Parathyroid adenoma (tissue), 2 donors: ENCODE measurements around the gene SNX7.
A peak's percentile ranks its signal among the peaks of the same experiment; 100 is the strongest.

Experiments
- H2AFZ ChIP-seq: fragments of 300-600 bp; sonication (generic); one replicate; pipeline ENCODE4 v1.7.0; 2017; ENCODE audit warnings: antibody characterized with exemption, mild to moderate bottlenecking
- H3K27ac ChIP-seq: fragments of 300-600 bp; sonication (generic); one replicate; pipeline ENCODE4 v1.7.0; 2017
- H3K27me3 ChIP-seq: fragments of 300-600 bp; sonication (generic); one replicate; pipeline ENCODE4 v1.7.0; 2017; ENCODE audit warnings: low read length; ENCODE audit not compliant: control insufficient read depth, insufficient read depth
- H3K36me3 ChIP-seq: fragments of 300-600 bp; sonication (generic); one replicate; pipeline ENCODE4 v1.7.0; 2017; ENCODE audit warnings: low read length; ENCODE audit not compliant: control insufficient read depth, insufficient read depth
- H3K4me1 ChIP-seq: fragments of 300-600 bp; sonication (generic); one replicate; pipeline ENCODE4 v1.7.0; 2017; ENCODE audit warnings: control low read depth
- H3K4me2 ChIP-seq: fragments of 300-600 bp; sonication (generic); one replicate; pipeline ENCODE4 v1.7.0; 2017; ENCODE audit warnings: low read length
- H3K4me3 ChIP-seq: fragments of 300-600 bp; sonication (generic); one replicate; pipeline ENCODE4 v1.7.0; 2017; ENCODE audit warnings: low read depth, low read length
- H3K79me2 ChIP-seq: fragments of 300-600 bp; sonication (generic); one replicate; pipeline ENCODE4 v1.7.0; 2017; ENCODE audit warnings: control low read depth
- H3K9ac ChIP-seq: fragments of 300-600 bp; sonication (generic); one replicate; pipeline ENCODE4 v1.7.0; 2017; ENCODE audit warnings: mild to moderate bottlenecking
- H3K9me3 ChIP-seq: fragments of 300-600 bp; sonication (generic); one replicate; pipeline ENCODE4 v1.7.0; 2017; ENCODE audit warnings: low read length; ENCODE audit not compliant: control insufficient read depth
- TF ChIP-seq, protein P1 (sequence below): fragments of 300-600 bp; sonication (generic); IDR thresholded peaks from one replicate; pipeline ENCODE4 v1.7.0; 2017; ENCODE audit warnings: antibody characterized with exemption, mild to moderate bottlenecking
- donor health status: primary hyperparathyroidism.

SNX7 gene

GRCh38 chr1:98653123-98653522 is 8.4 kb upstream of the SNX7 start:
- H3K27ac ChIP-seq = no peak overlapping the region

GRCh38 chr1:98659879-98660278 is 1.6 kb upstream of the SNX7 start:
- Histone ChIP-seq H3K36me3 (no peaks in the 10 kb centered on the region), H3K79me2 (no peaks in the 10 kb centered on the region), H3K4me1 (no peaks in the 10 kb centered on the region), H2AFZ (no peak overlapping the region), H3K4me3 (no peak overlapping the region), H3K9me3 (no peaks in the 10 kb centered on the region), H3K4me2 (no peak overlapping the region), H3K27ac (no peak overlapping the region), H3K27me3 (no peaks in the 10 kb centered on the region), H3K9ac (no peak overlapping the region)
- TF ChIP-seq, protein P1, sequence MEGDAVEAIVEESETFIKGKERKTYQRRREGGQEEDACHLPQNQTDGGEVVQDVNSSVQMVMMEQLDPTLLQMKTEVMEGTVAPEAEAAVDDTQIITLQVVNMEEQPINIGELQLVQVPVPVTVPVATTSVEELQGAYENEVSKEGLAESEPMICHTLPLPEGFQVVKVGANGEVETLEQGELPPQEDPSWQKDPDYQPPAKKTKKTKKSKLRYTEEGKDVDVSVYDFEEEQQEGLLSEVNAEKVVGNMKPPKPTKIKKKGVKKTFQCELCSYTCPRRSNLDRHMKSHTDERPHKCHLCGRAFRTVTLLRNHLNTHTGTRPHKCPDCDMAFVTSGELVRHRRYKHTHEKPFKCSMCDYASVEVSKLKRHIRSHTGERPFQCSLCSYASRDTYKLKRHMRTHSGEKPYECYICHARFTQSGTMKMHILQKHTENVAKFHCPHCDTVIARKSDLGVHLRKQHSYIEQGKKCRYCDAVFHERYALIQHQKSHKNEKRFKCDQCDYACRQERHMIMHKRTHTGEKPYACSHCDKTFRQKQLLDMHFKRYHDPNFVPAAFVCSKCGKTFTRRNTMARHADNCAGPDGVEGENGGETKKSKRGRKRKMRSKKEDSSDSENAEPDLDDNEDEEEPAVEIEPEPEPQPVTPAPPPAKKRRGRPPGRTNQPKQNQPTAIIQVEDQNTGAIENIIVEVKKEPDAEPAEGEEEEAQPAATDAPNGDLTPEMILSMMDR = no peak

More at GRCh38 chr1:98653123-98653522, 8.4 kb upstream of the SNX7 start:
- TF ChIP-seq, protein P1 = no peak
- Histone ChIP-seq H3K36me3 (no peaks in the 10 kb centered on the region), H3K4me2 (no peak overlapping the region), H3K79me2 (no peaks in the 10 kb centered on the region), H3K9ac (no peak overlapping the region), H3K9me3 (no peaks in the 10 kb centered on the region), H3K4me1 (no peaks in the 10 kb centered on the region), H2AFZ (no peak overlapping the region), H3K4me3 (no peak overlapping the region), H3K27me3 (no peaks in the 10 kb centered on the region)

GRCh38 chr1:98660940-98661543 is 479 bp upstream of the SNX7 start:
- Histone ChIP-seq H2AFZ (peak overlapping the region; percentile 86), H3K27ac (peak overlapping the region; percentile 72), H3K79me2 (no peaks in the 10 kb centered on the region), H3K36me3 (no peaks in the 10 kb centered on the region), H3K4me3 (peak overlapping the region; percentile 75), H3K4me1 (no peaks in the 10 kb centered on the region), H3K4me2 (peak overlapping the region; percentile 78), H3K9me3 (no peaks in the 10 kb centered on the region), H3K27me3 (no peaks in the 10 kb centered on the region), H3K9ac (no peak overlapping the region)
- TF ChIP-seq, protein P1 = no peak

DNA sequence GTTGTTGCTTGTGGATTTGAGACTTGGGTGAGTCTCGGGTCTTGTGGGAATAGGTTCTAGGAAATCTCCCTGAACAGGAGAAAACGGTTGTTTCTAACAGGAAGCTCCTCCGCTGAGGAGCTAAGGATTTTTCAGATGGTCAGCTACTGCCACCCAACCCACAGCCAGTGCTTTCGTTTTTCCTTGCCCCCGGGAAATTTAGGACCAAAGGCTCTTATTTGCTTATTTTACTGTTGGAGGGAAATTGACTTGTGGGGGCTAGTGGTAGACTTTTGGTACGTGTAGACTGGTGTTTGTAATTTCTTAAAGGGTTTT is 792 bp downstream of the SNX7 start:
- TF ChIP-seq, protein P1 = no peak

DNA sequence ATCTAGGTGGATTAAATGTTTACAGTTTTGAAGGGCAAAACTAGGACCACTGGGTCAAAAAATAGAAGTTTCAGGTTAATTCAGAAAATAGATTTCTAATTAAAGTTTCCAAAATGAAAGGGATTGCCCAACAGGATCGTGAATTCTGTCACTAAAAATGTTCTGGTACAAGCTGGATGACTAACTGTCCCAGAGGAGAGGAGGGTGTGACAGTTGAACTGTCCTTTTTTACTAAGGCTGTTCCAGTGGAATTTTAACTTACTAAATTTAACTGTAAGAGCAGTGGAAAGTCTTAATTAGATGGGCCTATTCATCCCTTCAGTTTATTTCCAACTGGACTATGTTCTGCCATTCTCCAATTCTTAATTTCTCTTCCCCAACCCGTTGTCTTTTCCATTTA is 7.2 kb downstream of the SNX7 start:
- Histone ChIP-seq H3K27ac (no peak overlapping the region), H3K4me3 (no peak overlapping the region), H3K27me3 (no peaks in the 10 kb centered on the region), H3K79me2 (peaks cover 4% of the 10 kb centered on the region), H2AFZ (no peak overlapping the region), H3K9ac (no peak overlapping the region), H3K4me2 (no peak overlapping the region), H3K4me1 (no peaks in the 10 kb centered on the region), H3K36me3 (no peaks in the 10 kb centered on the region), H3K9me3 (no peaks in the 10 kb centered on the region)
- TF ChIP-seq, protein P1 = no peak

More for the DNA sequence above, 792 bp downstream of the SNX7 start:
- H3K27me3 ChIP-seq = no peaks in the 10 kb centered on the region
- H3K79me2 ChIP-seq = no peaks in the 10 kb centered on the region
- H3K4me1 ChIP-seq = no peaks in the 10 kb centered on the region
- peak overlapping the region; percentile 86 for H2AFZ ChIP-seq
- H3K4me3 ChIP-seq = peak overlapping the region; percentile 75
- peak overlapping the region; percentile 64 for H3K27ac ChIP-seq
- H3K4me2 ChIP-seq = peak overlapping the region; percentile 84
- no peaks in the 10 kb centered on the region for H3K36me3 ChIP-seq
- H3K9me3 ChIP-seq = no peaks in the 10 kb centered on the region
- H3K9ac ChIP-seq = no peak overlapping the region
